ENCODE measurements around the gene ZNF845.
"Not testable (repeated sequence)": the region's sequence is repeated elsewhere in the genome, so short reads cannot be mapped to it uniquely, and the experiment has no call there.

The ZNF845 gene

GRCh38 chr19:53308339-53308811 is 25.2 kb upstream of the ZNF845 start:
- no peak for DNase-seq (ENCODE audit: low read depth)
- H3K4me3 ChIP-seq (ENCODE audit: low read depth, low read length): no peak overlapping the region
- TF ChIP-seq MAX (IDR thresholded peaks at IDR 0.05; ENCODE audit: low read depth, low read length): no peak
- TF ChIP-seq MYC (IDR thresholded peaks at IDR 0.05; ENCODE audit: low read depth, low read length): no peak
- TF ChIP-seq POLR2A (IDR thresholded peaks at IDR 0.05; ENCODE audit: extremely low read depth, insufficient read length): no peak
- TF ChIP-seq CTCF (IDR thresholded peaks at IDR 0.05; ENCODE audit: low read depth, low read length): no peak

GRCh38 chr19:53311044-53311443 is 22.5 kb upstream of the ZNF845 start:
- no peak overlapping the region for H3K4me3 ChIP-seq (ENCODE audit: low read depth, low read length)
- peak; percentile 19 for DNase-seq (ENCODE audit: low read depth)
- TF ChIP-seq POLR2A (IDR thresholded peaks at IDR 0.05; ENCODE audit: extremely low read depth, insufficient read length): no peak
- no peak for TF ChIP-seq CTCF (IDR thresholded peaks at IDR 0.05; ENCODE audit: low read depth, low read length)
- no peak for TF ChIP-seq MYC (IDR thresholded peaks at IDR 0.05; ENCODE audit: low read depth, low read length)
- TF ChIP-seq MAX (IDR thresholded peaks at IDR 0.05; ENCODE audit: low read depth, low read length): no peak

GRCh38 chr19:53311897-53312296 is 21.7 kb upstream of the ZNF845 start:
- TF ChIP-seq POLR2A (IDR thresholded peaks at IDR 0.05; ENCODE audit: extremely low read depth, insufficient read length): no peak
- no peak for DNase-seq (ENCODE audit: low read depth)
- no peak overlapping the region for H3K4me3 ChIP-seq (ENCODE audit: low read depth, low read length)

- H3K4me3 ChIP-seq (ENCODE audit: low read depth, low read length): no peak overlapping the region
- DNase-seq (ENCODE audit: low read depth): no peak
- TF ChIP-seq POLR2A (IDR thresholded peaks at IDR 0.05; ENCODE audit: extremely low read depth, insufficient read length): no peak
- TF ChIP-seq CTCF (IDR thresholded peaks at IDR 0.05; ENCODE audit: low read depth, low read length): no peak
- TF ChIP-seq MAX (IDR thresholded peaks at IDR 0.05; ENCODE audit: low read depth, low read length): no peak
- TF ChIP-seq MYC (IDR thresholded peaks at IDR 0.05; ENCODE audit: low read depth, low read length): no peak
These were observed 4.6 kb upstream of the ZNF845 start for GRCh38 chr19:53328967-53329366.

- TF ChIP-seq CTCF (IDR thresholded peaks at IDR 0.05; ENCODE audit: low read depth, low read length): no peak
- no peak for TF ChIP-seq MYC (IDR thresholded peaks at IDR 0.05; ENCODE audit: low read depth, low read length)
- TF ChIP-seq MAX (IDR thresholded peaks at IDR 0.05; ENCODE audit: low read depth, low read length): no peak
- TF ChIP-seq POLR2A (IDR thresholded peaks at IDR 0.05; ENCODE audit: extremely low read depth, insufficient read length): no peak
These were observed 1.1 kb upstream of the ZNF845 start for GRCh38 chr19:53332484-53332883.

GRCh38 chr19:53333066-53333462 is 485 bp upstream of the ZNF845 start:
- peak; percentile 50 for DNase-seq (ENCODE audit: low read depth)
- TF ChIP-seq POLR2A (IDR thresholded peaks at IDR 0.05; ENCODE audit: extremely low read depth, insufficient read length) (no peak), MAX (IDR thresholded peaks at IDR 0.05; ENCODE audit: low read depth, low read length) (no peak), CTCF (IDR thresholded peaks at IDR 0.05; ENCODE audit: low read depth, low read length) (no peak), MYC (IDR thresholded peaks at IDR 0.05; ENCODE audit: low read depth, low read length) (no peak)
- peak overlapping the region; percentile 61 for H3K4me3 ChIP-seq (ENCODE audit: low read depth, low read length)

More at GRCh38 chr19:53332484-53332883, 1.1 kb upstream of the ZNF845 start:
- DNase-seq (ENCODE audit: low read depth): no peak
- no peak overlapping the region for H3K4me3 ChIP-seq (ENCODE audit: low read depth, low read length)

GRCh38 chr19:53344403-53344802 is 10.9 kb downstream of the ZNF845 start:
- not testable (repeated sequence) for DNase-seq (ENCODE audit: low read depth); H3K4me3 ChIP-seq (ENCODE audit: low read depth, low read length)

All from NB4 (cell line).